Measurements from ENCODE around the gene KSR2. TPM values are rescaled to one million over a fixed set of nuclear protein-coding genes. Genes with fewer than 3 reads are reported as not detected.
"Not testable (repeated sequence)": the region's sequence is repeated elsewhere in the genome, so short reads cannot be mapped to it uniquely, and the experiment has no call there.

Gene KSR2
- total and polyA plus RNA-seq, 7 donors: under 0.01 to 0.04 (median 0.02) TPM; not detected in 2

DNA sequence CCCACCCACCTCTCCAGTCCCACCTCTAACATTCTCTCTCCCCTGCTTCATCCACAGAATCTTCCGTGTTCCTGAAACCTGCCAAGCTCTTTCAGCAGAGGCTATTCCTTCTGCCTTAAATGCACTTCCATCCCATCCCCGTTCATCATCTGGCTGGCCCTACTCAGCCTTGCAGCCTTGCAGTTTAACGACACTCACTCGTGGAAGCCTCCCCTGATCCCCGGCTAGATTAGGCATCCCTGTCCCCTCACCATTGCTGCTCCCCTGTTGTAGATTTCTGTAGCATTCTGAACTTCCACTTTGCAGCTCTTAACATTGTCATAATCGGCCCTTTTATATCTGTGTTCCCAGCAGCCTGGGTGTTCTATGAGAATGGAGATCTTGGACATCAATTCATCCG is 326.9 kb downstream of the KSR2 start:
- Histone ChIP-seq H3K9me3 (peaks cover 3% of the 10 kb centered on the region), H3K27ac (no peak overlapping the region), H3K4me1 (no peaks in the 10 kb centered on the region), H3K27me3 (ENCODE audit: insufficient read depth in 3 of 3, low read length in 2 of 3) (peaks cover 0 to 16% (median 0%) of the 10 kb centered on the region in 3 donors), H3K4me3 (no peak overlapping the region), H3K36me3 (ENCODE audit: insufficient read depth in 1 of 2, low read depth in 1 of 2) (no peaks in the 10 kb centered on the region)
- intact Hi-C loops (cut with DNase I): no loop called here
- TF ChIP-seq, protein P1, sequence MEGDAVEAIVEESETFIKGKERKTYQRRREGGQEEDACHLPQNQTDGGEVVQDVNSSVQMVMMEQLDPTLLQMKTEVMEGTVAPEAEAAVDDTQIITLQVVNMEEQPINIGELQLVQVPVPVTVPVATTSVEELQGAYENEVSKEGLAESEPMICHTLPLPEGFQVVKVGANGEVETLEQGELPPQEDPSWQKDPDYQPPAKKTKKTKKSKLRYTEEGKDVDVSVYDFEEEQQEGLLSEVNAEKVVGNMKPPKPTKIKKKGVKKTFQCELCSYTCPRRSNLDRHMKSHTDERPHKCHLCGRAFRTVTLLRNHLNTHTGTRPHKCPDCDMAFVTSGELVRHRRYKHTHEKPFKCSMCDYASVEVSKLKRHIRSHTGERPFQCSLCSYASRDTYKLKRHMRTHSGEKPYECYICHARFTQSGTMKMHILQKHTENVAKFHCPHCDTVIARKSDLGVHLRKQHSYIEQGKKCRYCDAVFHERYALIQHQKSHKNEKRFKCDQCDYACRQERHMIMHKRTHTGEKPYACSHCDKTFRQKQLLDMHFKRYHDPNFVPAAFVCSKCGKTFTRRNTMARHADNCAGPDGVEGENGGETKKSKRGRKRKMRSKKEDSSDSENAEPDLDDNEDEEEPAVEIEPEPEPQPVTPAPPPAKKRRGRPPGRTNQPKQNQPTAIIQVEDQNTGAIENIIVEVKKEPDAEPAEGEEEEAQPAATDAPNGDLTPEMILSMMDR (IDR thresholded peaks at IDR 0.05): no peak
- DNase-seq (no peak), ATAC-seq (no peak)
- WGBS, 3 donors: 71 to 78% (median 75%) methylated on average over 7 of the region's 7 CpGs

DNA sequence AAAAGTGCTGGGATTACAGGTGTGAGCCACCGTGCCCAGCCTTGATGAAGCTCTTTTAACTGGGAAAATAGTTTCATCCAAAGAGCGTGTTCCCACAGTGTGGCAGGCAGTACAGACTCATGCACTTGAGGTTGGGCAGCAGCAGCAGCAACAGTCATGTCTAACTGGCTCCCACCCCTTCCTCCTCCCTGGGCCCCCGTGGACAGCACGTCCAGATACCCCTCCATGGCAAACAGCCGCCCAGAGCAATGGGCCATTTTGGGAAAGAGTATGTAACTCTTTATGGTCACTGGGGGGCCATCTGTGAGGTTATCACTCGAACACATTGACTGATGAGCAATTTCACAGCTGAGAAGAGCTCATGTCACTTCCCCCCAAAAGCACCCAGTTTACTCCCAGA is 328.3 kb downstream of the KSR2 start:
- no peaks in the 10 kb centered on the region for H3K4me1 ChIP-seq
- H3K36me3 ChIP-seq (ENCODE audit: insufficient read depth in 1 of 2, low read depth in 1 of 2): no peaks in the 10 kb centered on the region
- H3K4me3 ChIP-seq: no peak overlapping the region
- ATAC-seq (no peak), DNase-seq (no peak)
- TF ChIP-seq, protein P1 (IDR thresholded peaks at IDR 0.05): no peak
- WGBS, 3 donors: 67 to 77% (median 74%) methylated on average over 6 of the region's 6 CpGs
- intact Hi-C loops (cut with DNase I): no loop called here
- H3K27me3 ChIP-seq (ENCODE audit: insufficient read depth in 3 of 3, low read length in 2 of 3): peaks cover 0 to 15% (median 0%) of the 10 kb centered on the region in 3 donors
- H3K9me3 ChIP-seq: peaks cover 3% of the 10 kb centered on the region
- H3K27ac ChIP-seq: no peak overlapping the region

DNA sequence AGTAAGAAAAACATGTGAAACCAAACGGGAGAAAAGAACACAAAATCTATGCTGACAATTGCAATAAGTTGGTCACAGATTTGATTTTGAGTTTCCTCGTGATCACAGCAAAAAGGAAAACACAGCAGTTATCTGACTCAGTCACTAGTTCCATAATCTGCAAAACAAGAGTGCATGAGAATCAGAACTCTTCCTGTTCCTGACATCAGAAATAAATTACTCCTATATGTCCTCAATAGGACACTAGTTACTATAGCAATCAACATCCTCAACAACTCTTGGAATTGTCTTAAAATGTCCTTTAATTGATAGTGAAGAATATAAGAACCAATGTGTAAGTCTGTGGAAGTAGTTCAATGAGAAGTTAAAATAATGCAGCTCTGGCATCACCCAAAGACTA is 339.3 kb downstream of the KSR2 start:
- intact Hi-C loops (cut with DNase I): no loop called here
- no peak for ATAC-seq
- Histone ChIP-seq H3K27ac (no peak overlapping the region), H3K36me3 (ENCODE audit: insufficient read depth in 1 of 2, low read depth in 1 of 2) (no peaks in the 10 kb centered on the region), H3K4me1 (no peaks in the 10 kb centered on the region), H3K4me3 (no peak overlapping the region), H3K27me3 (ENCODE audit: insufficient read depth in 3 of 3, low read length in 2 of 3) (peaks cover 0 to 15% (median 0%) of the 10 kb centered on the region in 3 donors), H3K9me3 (no peaks in the 10 kb centered on the region)
- DNase-seq: no peak
- 58 to 70% (median 68%) methylated on average over 2 of the region's 2 CpGs for WGBS, 3 donors
- TF ChIP-seq, protein P1 (IDR thresholded peaks at IDR 0.05): no peak

DNA sequence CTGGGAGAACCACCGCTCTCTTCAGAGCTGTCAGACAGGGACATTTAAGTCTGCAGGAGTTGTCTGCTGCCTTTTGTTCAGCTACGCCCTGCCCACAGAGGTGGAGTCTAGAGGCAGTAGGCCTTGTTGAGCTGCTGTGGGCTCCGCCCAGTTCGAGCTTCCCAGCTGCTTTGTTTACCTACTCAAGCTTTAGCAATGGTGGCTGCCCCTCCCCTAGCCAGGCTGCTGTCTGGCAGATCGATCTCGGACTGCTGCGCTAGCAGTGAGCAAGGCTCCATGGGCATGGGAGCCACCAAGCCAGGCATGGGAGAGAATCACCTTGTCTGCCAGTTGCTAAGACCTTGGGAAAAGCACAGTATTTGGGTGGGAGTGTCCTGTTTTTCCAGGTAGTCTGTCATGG is 340.1 kb downstream of the KSR2 start:
- intact Hi-C loops (cut with DNase I); ATAC-seq: not testable (repeated sequence)
- 61 to 63% (median 63%) methylated on average over 7 of the region's 7 CpGs for WGBS, 3 donors

DNA sequence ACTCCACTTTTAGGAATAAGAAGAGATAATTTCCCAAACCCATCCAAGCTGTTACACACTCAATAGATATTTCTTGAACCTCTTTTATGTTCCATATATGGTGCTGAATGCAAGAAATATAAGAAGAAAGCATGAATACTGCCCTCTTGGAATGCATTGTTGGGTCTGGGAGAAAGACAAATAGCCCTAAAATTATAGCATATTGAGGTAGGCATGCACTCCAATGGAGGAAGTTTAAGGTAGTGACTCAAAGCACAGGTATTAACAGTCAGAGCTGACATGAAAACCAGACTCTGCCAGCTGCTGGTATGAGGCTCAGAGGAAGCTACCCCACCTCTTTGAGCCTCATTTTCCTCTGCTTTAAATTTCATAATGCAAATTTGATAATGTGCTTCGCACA is 346.0 kb downstream of the KSR2 start:
- intact Hi-C loops (cut with DNase I): no loop called here
- no peaks in the 10 kb centered on the region for H3K9me3 ChIP-seq
- H3K4me3 ChIP-seq: no peak overlapping the region
- TF ChIP-seq, protein P1 (IDR thresholded peaks at IDR 0.05): no peak
- DNase-seq (no peak), ATAC-seq (no peak)
- 89 to 100% (median 92%) methylated on average over 1 of the region's 1 CpG for WGBS, 3 donors
- H3K36me3 ChIP-seq (ENCODE audit: insufficient read depth in 1 of 2, low read depth in 1 of 2): no peaks in the 10 kb centered on the region
- H3K4me1 ChIP-seq: no peaks in the 10 kb centered on the region
- peaks cover 0 to 2% (median 0%) of the 10 kb centered on the region in 3 donors for H3K27me3 ChIP-seq (ENCODE audit: insufficient read depth in 3 of 3, low read length in 2 of 3)
- H3K27ac ChIP-seq: no peak overlapping the region

More for the DNA sequence above, 340.1 kb downstream of the KSR2 start:
- H3K27ac ChIP-seq; H3K4me3 ChIP-seq; DNase-seq; H3K9me3 ChIP-seq; H3K4me1 ChIP-seq; H3K36me3 ChIP-seq (ENCODE audit: insufficient read depth in 1 of 2, low read depth in 1 of 2): not testable (repeated sequence)
- H3K27me3 ChIP-seq (ENCODE audit: insufficient read depth in 3 of 3, low read length in 2 of 3): peaks cover 0 to 13% (median 0%) of the 10 kb centered on the region in 3 donors

All from psoas muscle (tissue), 8 donors.